IMR-90 (cell line): ENCODE results near the gene KCNQ2. TPM values are rescaled to one million over a fixed set of nuclear protein-coding genes. Genes with fewer than 3 reads are reported as not detected.

Source experiments
- ATAC-seq: fragments of 200-7000 bp; cut with Tn5 transposase; 2 replicates; pipeline ENCODE4 v1.9.1; 2020; ENCODE audit warnings: low read depth, mild to moderate bottlenecking, moderate library complexity
- BruUV-seq: library from RNA; stranded (reverse); fragments of 400-500 nt; replicated peaks from 2 replicates; lab custom pipeline; 2021; lab: Mats Ljungman, UMichigan
- CTCF ChIA-PET: fragments of 300-600 bp; formaldehyde crosslinking; extraction: SDS; loops from one replicate; lab custom pipeline; 2021; ENCODE audit warnings: antibody characterized with exemption; lab: Yijun Ruan, JAX
- POLR2A ChIA-PET: fragments of 300-600 bp; sonication (Branson Sonifier 250); formaldehyde crosslinking; loops from one replicate; lab custom pipeline; 2022; ENCODE audit warnings: antibody characterized with exemption; ENCODE audit not compliant: unreplicated experiment; lab: Charles Lee
- DNase-seq: peaks from one replicate; pipeline ENCODE4 v3.0.0; 2013
- H2AFZ ChIP-seq: replicated peaks from 2 replicates; pipeline ENCODE3; 2013; ENCODE audit warnings: low read length, mild to moderate bottlenecking; ENCODE audit not compliant: poor library complexity
- H2AK5ac ChIP-seq: 2 replicates; pipeline ENCODE4 v1.6.1; 2013; ENCODE audit warnings: low read depth, low read length, inconsistent platforms
- H2AK9ac ChIP-seq: replicated peaks from 2 replicates; pipeline ENCODE3; 2013; ENCODE audit warnings: mild to moderate bottlenecking, low read depth, low read length, moderate library complexity; ENCODE audit not compliant: poor library complexity
- H2BK120ac ChIP-seq: 2 replicates; pipeline ENCODE4 v1.6.1; 2013; ENCODE audit warnings: low read depth, low read length, inconsistent platforms
- H2BK15ac ChIP-seq: 3 replicates; pipeline ENCODE4 v1.6.1; 2013; ENCODE audit warnings: low read depth, low read length, inconsistent platforms
- H2BK20ac ChIP-seq: 2 replicates; pipeline ENCODE4 v1.6.1; 2013; ENCODE audit warnings: low read depth, mild to moderate bottlenecking, inconsistent platforms, low read length, moderate library complexity
- H2BK5ac ChIP-seq: 2 replicates; pipeline ENCODE4 v1.6.1; 2013; ENCODE audit warnings: mild to moderate bottlenecking, low read depth, low read length, inconsistent platforms; ENCODE audit not compliant: poor library complexity, severe bottlenecking
- H3K14ac ChIP-seq: replicated peaks from 2 replicates; pipeline ENCODE4 v1.6.1; 2013; ENCODE audit warnings: low read depth, low read length, inconsistent platforms
- H3K18ac ChIP-seq: 2 replicates; pipeline ENCODE4 v1.6.1; 2013; ENCODE audit warnings: low read depth, low read length, control low read depth
- H3K23ac ChIP-seq: 2 replicates; pipeline ENCODE4 v1.6.1; 2013; ENCODE audit warnings: low read depth, low read length, inconsistent platforms
- H3K27ac ChIP-seq: 2 replicates; pipeline ENCODE4 v1.5.1; 2013; ENCODE audit warnings: mild to moderate bottlenecking, control low read depth, low read length; ENCODE audit not compliant: insufficient read depth
- H3K27me3 ChIP-seq: 2 replicates; pipeline ENCODE4 v1.6.1; 2013; ENCODE audit warnings: low read length; ENCODE audit not compliant: control insufficient read depth, insufficient read depth
- H3K36me3 ChIP-seq: 2 replicates; pipeline ENCODE4 v1.6.1; 2013; ENCODE audit warnings: low read length, mixed read lengths; ENCODE audit not compliant: control insufficient read depth, insufficient read depth
- H3K4ac ChIP-seq: 2 replicates; pipeline ENCODE4 v1.6.1; 2013; ENCODE audit warnings: low read depth, low read length, inconsistent platforms
- H3K4me1 ChIP-seq: 2 replicates; pipeline ENCODE4 v1.6.1; 2013; ENCODE audit warnings: low read length, mixed read lengths; ENCODE audit not compliant: control insufficient read depth, insufficient read depth
- H3K4me2 ChIP-seq: 2 replicates; pipeline ENCODE4 v1.6.1; 2013; ENCODE audit warnings: low read depth, mild to moderate bottlenecking, control low read depth, low read length, moderate library complexity
- H3K4me3 ChIP-seq: 2 replicates; pipeline ENCODE4 v1.5.1; 2013; ENCODE audit warnings: low read depth, mild to moderate bottlenecking, control low read depth, low read length, moderate library complexity; ENCODE audit not compliant: insufficient read depth
- H3K56ac ChIP-seq: 2 replicates; pipeline ENCODE4 v1.6.1; 2013; ENCODE audit warnings: low read length, inconsistent platforms; ENCODE audit not compliant: insufficient read depth; ENCODE audit errors: extremely low read depth
- H3K79me1 ChIP-seq, 2 experiments: 2 replicates each; pipeline ENCODE4 v1.6.1; 2013; ENCODE audit warnings: low read length in 2 of 2, inconsistent platforms in 1 of 2, low read depth in 1 of 2
- H3K9ac ChIP-seq: 2 replicates; pipeline ENCODE4 v1.6.1; 2013; ENCODE audit warnings: low read depth, low read length, control low read depth
- H3K9me1 ChIP-seq: 2 replicates; pipeline ENCODE4 v1.6.1; 2013; ENCODE audit warnings: low read length, inconsistent platforms; ENCODE audit not compliant: insufficient read depth
- H3K9me3 ChIP-seq: 2 replicates; pipeline ENCODE4 v1.6.1; 2013; ENCODE audit warnings: low read length; ENCODE audit not compliant: control insufficient read depth, insufficient read depth
- H4K20me1 ChIP-seq: 2 replicates; pipeline ENCODE4 v1.6.1; 2013; ENCODE audit warnings: low read length, inconsistent platforms; ENCODE audit not compliant: insufficient read depth
- H4K5ac ChIP-seq: 2 replicates; pipeline ENCODE4 v1.6.1; 2013; ENCODE audit warnings: mild to moderate bottlenecking, low read depth, low read length, control low read depth
- H4K8ac ChIP-seq, 2 experiments: 2 replicates each; pipeline ENCODE4 v1.6.1; 2013; ENCODE audit warnings: low read depth in 2 of 2, low read length in 2 of 2, control low read depth in 1 of 2, inconsistent platforms in 1 of 2
- H4K91ac ChIP-seq: 2 replicates; pipeline ENCODE4 v1.6.1; 2013; ENCODE audit warnings: low read depth, low read length, inconsistent platforms; ENCODE audit not compliant: insufficient read depth
- BHLHE40 ChIP-seq: fragments of 150-350 bp; IDR thresholded peaks from 2 replicates; pipeline ENCODE4 v1.6.1; 2016; ENCODE audit warnings: mild to moderate bottlenecking, low read depth, low read length
- CEBPB ChIP-seq: IDR thresholded peaks from 2 replicates; pipeline ENCODE4 v1.6.1; 2012; ENCODE audit warnings: low read depth, low read length, improper control_type of control experiment
- CHD1 ChIP-seq: IDR thresholded peaks from 2 replicates; pipeline ENCODE4 v1.6.1; 2012; ENCODE audit warnings: low read depth, low read length, improper control_type of control experiment
- CTCF ChIP-seq: conservative IDR thresholded peaks from 2 replicates; pipeline ENCODE4 v1.5.1; 2012; ENCODE audit warnings: mild to moderate bottlenecking, low read depth, low read length, improper control_type of control experiment
- ELK1 ChIP-seq: fragments of 150-350 bp; IDR thresholded peaks from 2 replicates; pipeline ENCODE4 v1.6.1; 2016; ENCODE audit warnings: low read depth, mild to moderate bottlenecking, low read length, moderate library complexity, borderline replicate concordance
- FOS ChIP-seq: fragments of 150-350 bp; IDR thresholded peaks from 2 replicates; pipeline ENCODE4 v1.6.1; 2016; ENCODE audit warnings: low read depth, low read length
- MAFK ChIP-seq: IDR thresholded peaks from 2 replicates; pipeline ENCODE4 v1.6.1; 2012; ENCODE audit warnings: low read depth, low read length, improper control_type of control experiment
- MAZ ChIP-seq: IDR thresholded peaks from 2 replicates; pipeline ENCODE4 v1.6.1; 2012; ENCODE audit warnings: low read depth, mild to moderate bottlenecking, low read length, improper control_type of control experiment, moderate library complexity, borderline replicate concordance
- MXI1 ChIP-seq: IDR thresholded peaks from 2 replicates; pipeline ENCODE4 v1.6.1; 2012; ENCODE audit warnings: low read depth, mild to moderate bottlenecking, low read length, moderate library complexity, borderline replicate concordance
- NFE2L2 ChIP-seq: fragments of 150-350 bp; IDR thresholded peaks from 2 replicates; pipeline ENCODE4 v1.6.1; 2016; ENCODE audit warnings: low read depth, mild to moderate bottlenecking, low read length
- POLR2A ChIP-seq: IDR thresholded peaks from 2 replicates; pipeline ENCODE4 v1.6.1; 2012; ENCODE audit warnings: mild to moderate bottlenecking, low read depth, low read length
- RAD21 ChIP-seq: IDR thresholded peaks from 2 replicates; pipeline ENCODE4 v1.6.1; 2012; ENCODE audit warnings: low read length, improper control_type of control experiment
- RCOR1 ChIP-seq: IDR thresholded peaks from 2 replicates; pipeline ENCODE4 v1.6.1; 2012; ENCODE audit warnings: mild to moderate bottlenecking, low read length, improper control_type of control experiment; ENCODE audit not compliant: insufficient replicate concordance
- RFX5 ChIP-seq: IDR thresholded peaks from 2 replicates; pipeline ENCODE4 v1.8.0; 2012; ENCODE audit warnings: low read depth, mild to moderate bottlenecking, low read length, moderate library complexity
- SMC3 ChIP-seq: fragments of 150-350 bp; IDR thresholded peaks from 2 replicates; pipeline ENCODE4 v1.6.1; 2016; ENCODE audit warnings: low read depth, mild to moderate bottlenecking, antibody characterized with exemption, low read length, moderate library complexity
- USF2 ChIP-seq: fragments of 150-350 bp; IDR thresholded peaks from 2 replicates; pipeline ENCODE4 v1.6.1; 2017; ENCODE audit warnings: mild to moderate bottlenecking, antibody characterized with exemption, low read length, low read depth
- WGBS, 2 experiments: methylation state at CpG; one replicate each; pipeline versions ENCODE4 v1.1.5 to v1.1.7; 2013; ENCODE audit warnings: missing lambda C conversion rate in 2 of 2; ENCODE audit not compliant: insufficient read length in 1 of 2; ENCODE audit errors: extremely low coverage in 2 of 2; 5-methylcytosine and 5-hydroxymethylcytosine counted together
- dilution Hi-C: fragments of 300-500 bp; cut with HindIII; formaldehyde crosslinking; loops from one replicate; pipeline ENCODE4 v1.14.3; 2018; ENCODE audit warnings: low sequenced_read_pairs; ENCODE audit not compliant: unreplicated experiment
- in situ Hi-C: fragments of 300-500 bp; cut with MboI; formaldehyde crosslinking; loops from 3 replicates; pipeline ENCODE4 v1.14.3; 2019; ENCODE audit warnings: low sequenced_read_pairs, inconsistent platforms, mixed read lengths
- intact Hi-C: fragments of 100-400 bp; cut with micrococcal nuclease; formaldehyde crosslinking; loops from 2 replicates; pipeline ENCODE4 v1.10.0; 2022
- polyA plus RNA-seq, 3 experiments: library from polyadenylated mRNA; depleted of rRNA; stranded (reverse); fragments of >200 nt; gene quantifications; 2 replicates each; pipeline ENCODE4 v1.2.3, GENCODE V29; 2012; ENCODE audit warnings: low replicate concordance in 1 of 3
- total RNA-seq: library from RNA; depleted of rRNA; stranded (reverse); fragments of >200 nt; gene quantifications from 2 replicates; pipeline ENCODE4 v1.2.3, GENCODE V29; 2012

The KCNQ2 gene
- total and polyA plus RNA-seq, 2 of the 4 experiments (the other 2 are of a cell fraction) = 0.02 TPM; not detected in 1

GRCh38 chr20:63384336-63384735 lies 88.1 kb downstream of the KCNQ2 start:
- Histone ChIP-seq H4K8ac (no peak overlapping the region), H2BK5ac (no peak overlapping the region), H3K79me1 (no peaks in the 10 kb centered on the region), H3K4me1 (no peaks in the 10 kb centered on the region), H3K36me3 (no peaks in the 10 kb centered on the region), H3K4me3 (no peak overlapping the region), H3K27me3 (peaks cover 2% of the 10 kb centered on the region; the same call in 1 of the 2 replicates), H2BK15ac (no peak overlapping the region), H4K91ac (no peak overlapping the region), H2BK120ac (no peak overlapping the region), H3K27ac (no peak overlapping the region), H3K4me2 (no peak overlapping the region), H3K23ac (no peak overlapping the region), H2AK9ac (no peak overlapping the region), H3K4ac (no peak overlapping the region), H3K14ac (no peak overlapping the region), H3K18ac (no peak overlapping the region), H3K9me3 (peaks cover 10% of the 10 kb centered on the region), H2AK5ac (no peak overlapping the region), H2AFZ (no peak overlapping the region), H3K56ac (no peak overlapping the region), H3K9me1 (no peaks in the 10 kb centered on the region), H3K9ac (no peak overlapping the region), H2BK20ac (no peak overlapping the region), H4K5ac (no peak overlapping the region), H4K20me1 (no peaks in the 10 kb centered on the region)
- in situ Hi-C loops (no loop called here), dilution Hi-C loops (no loop called here), intact Hi-C loops (loop anchor here (5.0 kb wide), 2 partner anchors 162 to 327 kb away; no protein-coding TSS in a partner anchor)
- CTCF ChIA-PET = no interaction called here
- ATAC-seq (no peak), DNase-seq (no peak)
- WGBS, 2 experiments = 64% methylated on average over 8 of the region's 18 CpGs; no CpG with 5 or more reads in 1 of the 2 experiments
- no TSS peak for BruUV-seq
- POLR2A ChIA-PET = no interaction called here
- TF ChIP-seq BHLHE40 (no peak), RAD21 (no peak), SMC3 (no peak), CHD1 (no peak), RFX5 (no peak), CEBPB (no peak), FOS (no peak), ELK1 (no peak), MXI1 (no peak), RCOR1 (no peak), MAFK (no peak), POLR2A (no peak), USF2 (no peak), MAZ (no peak), CTCF (no peak), NFE2L2 (no peak)
